Measurements from ENCODE around the gene CPNE8.

The CPNE8 gene

GRCh38 chr12:38713294-38713693 lies 192.1 kb downstream of the CPNE8 start:
- no peak for DNase-seq

- DNase-seq, result no peak
These were observed 194.3 kb downstream of the CPNE8 start for GRCh38 chr12:38711054-38711453.

- DNase-seq, result no peak
These were observed 196.9 kb downstream of the CPNE8 start for GRCh38 chr12:38708466-38708865.

GRCh38 chr12:38707648-38708047 lies 197.7 kb downstream of the CPNE8 start:
- DNase-seq, result no peak

- no peak for DNase-seq
These were observed 208.1 kb downstream of the CPNE8 start for GRCh38 chr12:38697289-38697688.

GRCh38 chr12:38695057-38695456 lies 210.3 kb downstream of the CPNE8 start:
- no peak for DNase-seq

GRCh38 chr12:38691164-38691563 lies 214.2 kb downstream of the CPNE8 start:
- no peak for DNase-seq

GRCh38 chr12:38690646-38691045 lies 214.7 kb downstream of the CPNE8 start:
- no peak for DNase-seq

- DNase-seq, result no peak
These were observed 215.7 kb downstream of the CPNE8 start for GRCh38 chr12:38689704-38690103.

- DNase-seq, result no peak
These were observed 216.2 kb downstream of the CPNE8 start for GRCh38 chr12:38689195-38689594.

- no peak for DNase-seq
These were observed 222.9 kb downstream of the CPNE8 start for GRCh38 chr12:38682521-38682920.

GRCh38 chr12:38669530-38669929 lies 235.9 kb downstream of the CPNE8 start:
- DNase-seq, result no peak

- DNase-seq, result no peak
These were observed 236.3 kb downstream of the CPNE8 start for GRCh38 chr12:38669081-38669480.

GRCh38 chr12:38666425-38666824 lies 239.0 kb downstream of the CPNE8 start:
- DNase-seq, result no peak

- no peak for DNase-seq
These were observed 240.6 kb downstream of the CPNE8 start for GRCh38 chr12:38664661-38665269.

GRCh38 chr12:38662829-38663228 lies 242.6 kb downstream of the CPNE8 start:
- DNase-seq, result no peak

- no peak for DNase-seq
These were observed 251.7 kb downstream of the CPNE8 start for GRCh38 chr12:38653650-38654049.

- DNase-seq, result no peak
These were observed 256.6 kb downstream of the CPNE8 start for GRCh38 chr12:38648813-38649212.

GRCh38 chr12:38646146-38646545 lies 259.2 kb downstream of the CPNE8 start:
- DNase-seq, result no peak

GRCh38 chr12:38639625-38640024 lies 265.8 kb downstream of the CPNE8 start:
- no peak for DNase-seq

- no peak for DNase-seq
These were observed 267.0 kb downstream of the CPNE8 start for GRCh38 chr12:38638401-38638800.

GRCh38 chr12:38633511-38633910 lies 271.9 kb downstream of the CPNE8 start:
- no peak for DNase-seq

- DNase-seq, result no peak
These were observed 276.3 kb downstream of the CPNE8 start for GRCh38 chr12:38629064-38629463.

GRCh38 chr12:38628288-38628687 lies 277.1 kb downstream of the CPNE8 start:
- DNase-seq, result no peak

GRCh38 chr12:38625306-38625705 lies 280.1 kb downstream of the CPNE8 start:
- DNase-seq, result no peak

- DNase-seq, result no peak
These were observed 291.2 kb downstream of the CPNE8 start for GRCh38 chr12:38614171-38614570.

All from DMS153 (cell line).